Panc1 (cell line): ENCODE data around the gene EIF2D. TPM values are rescaled to one million over a fixed set of nuclear protein-coding genes. Genes with fewer than 3 reads are reported as not detected.

Experiments
- ATAC-seq: fragments of 200-7000 bp; cut with Tn5 transposase; 2 replicates; pipeline ENCODE4 v1.9.1; 2020; ENCODE audit warnings: mild to moderate bottlenecking, moderate library complexity
- BruUV-seq: library from RNA; stranded (reverse); fragments of 400-500 nt; replicated peaks from 2 replicates; lab custom pipeline; 2021; lab: Mats Ljungman, UMichigan
- CTCF ChIA-PET: fragments of 300-600 bp; sonication (Branson Sonifier 250); formaldehyde crosslinking; loops from one replicate; lab custom pipeline; 2022; ENCODE audit warnings: antibody characterized with exemption; lab: Charles Lee
- POLR2A ChIA-PET: fragments of 300-600 bp; sonication (Branson Sonifier 250); formaldehyde crosslinking; loops from one replicate; lab custom pipeline; 2022; ENCODE audit warnings: antibody characterized with exemption; lab: Charles Lee
- DNase-seq: peaks from one replicate; pipeline ENCODE4 v3.0.0-alpha.2; 2010; ENCODE audit warnings: low read depth, low spot score
- H3K27ac ChIP-seq: 2 replicates; pipeline ENCODE4 v1.5.1; 2011; ENCODE audit warnings: mild to moderate bottlenecking, low read length, inconsistent platforms
- H3K27me3 ChIP-seq: fragments of 200-500 bp; sonication (Bioruptor generic); 2 replicates; pipeline ENCODE4 v1.6.0; 2014; ENCODE audit warnings: low read length, inconsistent platforms; ENCODE audit not compliant: control insufficient read depth, insufficient read depth
- H3K36me3 ChIP-seq: fragments of 200-500 bp; sonication (Bioruptor generic); 2 replicates; pipeline ENCODE4 v1.5.1; 2014; ENCODE audit warnings: inconsistent platforms, mild to moderate bottlenecking, low read length, moderate library complexity; ENCODE audit not compliant: control insufficient read depth, insufficient read depth
- H3K4me1 ChIP-seq: 2 replicates; pipeline ENCODE4 v1.5.1; 2011; ENCODE audit warnings: inconsistent platforms, mild to moderate bottlenecking, low read length, moderate library complexity; ENCODE audit not compliant: control insufficient read depth, insufficient read depth
- H3K4me3 ChIP-seq, 2 experiments: 2 replicates each; pipeline ENCODE4 v1.5.1; 2011 to 2012; ENCODE audit warnings: low read depth in 2 of 2, low read length in 2 of 2, mild to moderate bottlenecking in 2 of 2, inconsistent platforms in 1 of 2, moderate library complexity in 1 of 2
- H3K9me3 ChIP-seq: fragments of 200-500 bp; sonication (Bioruptor generic); 2 replicates; pipeline ENCODE4 v1.5.1; 2014; ENCODE audit warnings: low read depth, mild to moderate bottlenecking, inconsistent platforms, low read length, moderate library complexity; ENCODE audit not compliant: control insufficient read depth, insufficient read depth
- CTCF ChIP-seq: fragments of 450-650 bp; IDR thresholded peaks from 2 replicates; pipeline ENCODE4 v1.5.1; 2017; ENCODE audit warnings: mild to moderate bottlenecking
- POLR2AphosphoS5 ChIP-seq: IDR thresholded peaks from 2 replicates; pipeline ENCODE4 v1.6.1; 2012; ENCODE audit warnings: mild to moderate bottlenecking, low read depth, low read length, moderate library complexity
- SIN3A ChIP-seq: IDR thresholded peaks from 2 replicates; pipeline ENCODE4 v1.6.1; 2012; ENCODE audit warnings: low read depth, mild to moderate bottlenecking, low read length, moderate library complexity, borderline replicate concordance; ENCODE audit not compliant: insufficient read depth
- TCF7L2 ChIP-seq: IDR thresholded peaks from 2 replicates; pipeline ENCODE4 v1.6.1; 2011; ENCODE audit warnings: mild to moderate bottlenecking, low read depth, low read length, inconsistent platforms
- in situ Hi-C: cut with HindIII; loops from 2 replicates; pipeline ENCODE4 v1.10.0; 2016; ENCODE audit warnings: low sequenced_read_pairs, low pct_unique_long_range_greater_than_20kb
- intact Hi-C: fragments of 100-400 bp; cut with micrococcal nuclease; formaldehyde crosslinking; loops from one replicate; pipeline ENCODE4 v1.10.0; 2022; ENCODE audit not compliant: unreplicated experiment
- total RNA-seq: library from RNA; stranded (reverse); gene quantifications from one replicate; pipeline ENCODE4 v1.2.1, GENCODE V29; 2021; ENCODE audit not compliant: unreplicated experiment
- TF ChIP-seq, protein P1 (sequence below), 2 experiments: IDR thresholded peaks; 2 replicates each; pipeline ENCODE4 v1.6.1; 2011 to 2012; ENCODE audit warnings: low read depth in 2 of 2, control low read depth in 1 of 2, low read length in 1 of 2, mild to moderate bottlenecking in 1 of 2, moderate library complexity in 1 of 2; ENCODE audit not compliant: insufficient read depth in 1 of 2

EIF2D gene
- total RNA-seq, 1 experiment from 2014 or later, result 28.7 TPM

GRCh38 chr1:206580438-206581113 is 31.7 kb downstream of the EIF2D start:
- no TSS peak for BruUV-seq
- Histone ChIP-seq H3K27ac (no peak overlapping the region), H3K9me3 (no peaks in the 10 kb centered on the region), H3K27me3 (no peaks in the 10 kb centered on the region; the same call in 1 of the 2 replicates), H3K4me1 (no peaks in the 10 kb centered on the region), H3K4me3 (no peak overlapping the region), H3K36me3 (no peaks in the 10 kb centered on the region)
- DNase-seq (no peak), ATAC-seq (no peak)
- intact Hi-C loops, result no loop called here
- ChIA-PET CTCF (interaction anchor here (0.8 kb wide), 1 partner anchor 90 kb away, joined by 3 read pairs; no protein-coding TSS in a partner anchor), POLR2A (no interaction called here)
- no peak for TF ChIP-seq TCF7L2
- no peak for TF ChIP-seq CTCF
- TF ChIP-seq POLR2AphosphoS5, result no peak
- TF ChIP-seq, protein P1, sequence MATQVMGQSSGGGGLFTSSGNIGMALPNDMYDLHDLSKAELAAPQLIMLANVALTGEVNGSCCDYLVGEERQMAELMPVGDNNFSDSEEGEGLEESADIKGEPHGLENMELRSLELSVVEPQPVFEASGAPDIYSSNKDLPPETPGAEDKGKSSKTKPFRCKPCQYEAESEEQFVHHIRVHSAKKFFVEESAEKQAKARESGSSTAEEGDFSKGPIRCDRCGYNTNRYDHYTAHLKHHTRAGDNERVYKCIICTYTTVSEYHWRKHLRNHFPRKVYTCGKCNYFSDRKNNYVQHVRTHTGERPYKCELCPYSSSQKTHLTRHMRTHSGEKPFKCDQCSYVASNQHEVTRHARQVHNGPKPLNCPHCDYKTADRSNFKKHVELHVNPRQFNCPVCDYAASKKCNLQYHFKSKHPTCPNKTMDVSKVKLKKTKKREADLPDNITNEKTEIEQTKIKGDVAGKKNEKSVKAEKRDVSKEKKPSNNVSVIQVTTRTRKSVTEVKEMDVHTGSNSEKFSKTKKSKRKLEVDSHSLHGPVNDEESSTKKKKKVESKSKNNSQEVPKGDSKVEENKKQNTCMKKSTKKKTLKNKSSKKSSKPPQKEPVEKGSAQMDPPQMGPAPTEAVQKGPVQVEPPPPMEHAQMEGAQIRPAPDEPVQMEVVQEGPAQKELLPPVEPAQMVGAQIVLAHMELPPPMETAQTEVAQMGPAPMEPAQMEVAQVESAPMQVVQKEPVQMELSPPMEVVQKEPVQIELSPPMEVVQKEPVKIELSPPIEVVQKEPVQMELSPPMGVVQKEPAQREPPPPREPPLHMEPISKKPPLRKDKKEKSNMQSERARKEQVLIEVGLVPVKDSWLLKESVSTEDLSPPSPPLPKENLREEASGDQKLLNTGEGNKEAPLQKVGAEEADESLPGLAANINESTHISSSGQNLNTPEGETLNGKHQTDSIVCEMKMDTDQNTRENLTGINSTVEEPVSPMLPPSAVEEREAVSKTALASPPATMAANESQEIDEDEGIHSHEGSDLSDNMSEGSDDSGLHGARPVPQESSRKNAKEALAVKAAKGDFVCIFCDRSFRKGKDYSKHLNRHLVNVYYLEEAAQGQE (IDR thresholded peaks at IDR 0.05; ENCODE audit: insufficient read depth in 1 of 2, low read depth in 2 of 2, low read length in 1 of 2), result no peak
- TF ChIP-seq SIN3A, result no peak
- in situ Hi-C loops, result no loop called here

GRCh38 chr1:206579747-206580437 is 32.4 kb downstream of the EIF2D start:
- ChIA-PET CTCF (no interaction called here), POLR2A (no interaction called here)
- ATAC-seq (no peak), DNase-seq (no peak)
- intact Hi-C loops, result no loop called here
- in situ Hi-C loops, result no loop called here
- TF ChIP-seq CTCF (no peak), TCF7L2 (no peak), POLR2AphosphoS5 (no peak), SIN3A (no peak)
- TF ChIP-seq, protein P1 (IDR thresholded peaks at IDR 0.05; ENCODE audit: insufficient read depth in 1 of 2, low read depth in 2 of 2, low read length in 1 of 2), result no peak
- H3K36me3 ChIP-seq, result no peaks in the 10 kb centered on the region
- no peaks in the 10 kb centered on the region; the same call in 1 of the 2 replicates for H3K27me3 ChIP-seq
- no peaks in the 10 kb centered on the region for H3K9me3 ChIP-seq
- no peak overlapping the region for H3K27ac ChIP-seq
- no TSS peak for BruUV-seq
- no peaks in the 10 kb centered on the region for H3K4me1 ChIP-seq
- H3K4me3 ChIP-seq, result no peak overlapping the region
